ENCODE measurements around the gene RAB3A.

- no peak for TF ChIP-seq POLR2A (IDR thresholded peaks at IDR 0.05)
- no peak for TF ChIP-seq CTCF (IDR thresholded peaks at IDR 0.05)
Measured at GRCh38 chr19:18191640-18192062, 12.2 kb downstream of the RAB3A start.

Data from stomach (tissue), 4 donors.